Brain microvascular endothelial cell (primary cell): ENCODE results near the gene FXYD4.
"Not testable (repeated sequence)": the region's sequence is repeated elsewhere in the genome, so short reads cannot be mapped to it uniquely, and the experiment has no call there.

Experiments used
- DNase-seq: peaks from one replicate; pipeline ENCODE4 v3.0.0-alpha.2; 2020
- H3K27ac ChIP-seq: fragments of 250-450 bp; sonication (Bioruptor Pico); 2 replicates; pipeline ENCODE4 v1.5.1; 2020; ENCODE audit warnings: mild to moderate bottlenecking, moderate library complexity
- H3K27me3 ChIP-seq: fragments of 250-450 bp; sonication (Bioruptor Pico); replicated peaks from 2 replicates; pipeline ENCODE4 v1.5.1; 2020; ENCODE audit warnings: mild to moderate bottlenecking
- H3K36me3 ChIP-seq: fragments of 250-450 bp; sonication (Bioruptor Pico); replicated peaks from 2 replicates; pipeline ENCODE4 v1.5.1; 2020; ENCODE audit warnings: mild to moderate bottlenecking
- H3K4me3 ChIP-seq: 2 replicates; pipeline ENCODE4 v1.5.1; 2011; ENCODE audit warnings: low read depth, mild to moderate bottlenecking, control low read depth, low read length, moderate library complexity
- CTCF ChIP-seq: IDR thresholded peaks from 2 replicates; pipeline ENCODE4 v1.5.1; 2011; ENCODE audit warnings: low read depth, mild to moderate bottlenecking, moderate library complexity, low read length, control low read depth, inconsistent platforms; ENCODE audit errors: missing control alignments
- in situ Hi-C: cut with HindIII; loops from 2 replicates; pipeline ENCODE4 v1.10.0; 2017; ENCODE audit warnings: low sequenced_read_pairs, low pct_ligation_motif_present

The FXYD4 gene

GRCh38 chr10:43390759-43391158 is 19.3 kb downstream of the FXYD4 start:
- peak; percentile 76 for TF ChIP-seq CTCF
- in situ Hi-C loops: no loop called here
- no peak overlapping the region for H3K27ac ChIP-seq
- no peak overlapping the region for H3K4me3 ChIP-seq
- peak; percentile 38 for DNase-seq
- no peaks in the 10 kb centered on the region for H3K27me3 ChIP-seq
- H3K36me3 ChIP-seq: peaks cover 73% of the 10 kb centered on the region

- no peak for TF ChIP-seq CTCF
- H3K36me3 ChIP-seq: peaks cover 68% of the 10 kb centered on the region
- H3K27me3 ChIP-seq: no peaks in the 10 kb centered on the region
- no peak overlapping the region for H3K27ac ChIP-seq
- no peak overlapping the region for H3K4me3 ChIP-seq
- DNase-seq: no peak
- in situ Hi-C loops: no loop called here
Measured at GRCh38 chr10:43391496-43391895, 20.1 kb downstream of the FXYD4 start.

GRCh38 chr10:43392748-43393147 is 21.3 kb downstream of the FXYD4 start:
- Histone ChIP-seq H3K36me3 (peaks cover 56% of the 10 kb centered on the region), H3K4me3 (no peak overlapping the region), H3K27me3 (no peaks in the 10 kb centered on the region), H3K27ac (no peak overlapping the region)
- no peak for DNase-seq
- no peak for TF ChIP-seq CTCF
- in situ Hi-C loops: no loop called here

- H3K27ac ChIP-seq, H3K4me3 ChIP-seq, H3K27me3 ChIP-seq, in situ Hi-C loops, DNase-seq: not testable (repeated sequence)
- peaks cover 51% of the 10 kb centered on the region for H3K36me3 ChIP-seq
Measured at GRCh38 chr10:43393186-43393585, 21.8 kb downstream of the FXYD4 start.

- Histone ChIP-seq H3K36me3 (peaks cover 46% of the 10 kb centered on the region), H3K27ac (no peak overlapping the region), H3K27me3 (no peaks in the 10 kb centered on the region), H3K4me3 (no peak overlapping the region)
- no peak for TF ChIP-seq CTCF
- in situ Hi-C loops: no loop called here
- no peak for DNase-seq
Measured at GRCh38 chr10:43393606-43394360, 22.3 kb downstream of the FXYD4 start.

- H3K27me3 ChIP-seq: no peaks in the 10 kb centered on the region
- H3K36me3 ChIP-seq: peaks cover 43% of the 10 kb centered on the region
- H3K27ac ChIP-seq: no peak overlapping the region
- peak overlapping the region; percentile 67 for H3K4me3 ChIP-seq
- DNase-seq: no peak
- no peak for TF ChIP-seq CTCF
- in situ Hi-C loops: no loop called here
Measured at GRCh38 chr10:43394868-43395267, 23.4 kb downstream of the FXYD4 start.
